ENCODE data around the gene PPP1R27.

The PPP1R27 gene

GRCh38 chr17:81860756-81861568 is 26.1 kb upstream of the PPP1R27 start:
- DNase-seq: peak; percentile 100

GRCh38 chr17:81859906-81860755 is 25.3 kb upstream of the PPP1R27 start, which contains the start of gene P4HB:
Gene P4HB (minus strand): TSS chr17:81860535. CDS start chr17:81860471, 64 bp downstream.
- DNase-seq: peak in 2 of 4 experiments; percentile 31 to 46

DNA sequence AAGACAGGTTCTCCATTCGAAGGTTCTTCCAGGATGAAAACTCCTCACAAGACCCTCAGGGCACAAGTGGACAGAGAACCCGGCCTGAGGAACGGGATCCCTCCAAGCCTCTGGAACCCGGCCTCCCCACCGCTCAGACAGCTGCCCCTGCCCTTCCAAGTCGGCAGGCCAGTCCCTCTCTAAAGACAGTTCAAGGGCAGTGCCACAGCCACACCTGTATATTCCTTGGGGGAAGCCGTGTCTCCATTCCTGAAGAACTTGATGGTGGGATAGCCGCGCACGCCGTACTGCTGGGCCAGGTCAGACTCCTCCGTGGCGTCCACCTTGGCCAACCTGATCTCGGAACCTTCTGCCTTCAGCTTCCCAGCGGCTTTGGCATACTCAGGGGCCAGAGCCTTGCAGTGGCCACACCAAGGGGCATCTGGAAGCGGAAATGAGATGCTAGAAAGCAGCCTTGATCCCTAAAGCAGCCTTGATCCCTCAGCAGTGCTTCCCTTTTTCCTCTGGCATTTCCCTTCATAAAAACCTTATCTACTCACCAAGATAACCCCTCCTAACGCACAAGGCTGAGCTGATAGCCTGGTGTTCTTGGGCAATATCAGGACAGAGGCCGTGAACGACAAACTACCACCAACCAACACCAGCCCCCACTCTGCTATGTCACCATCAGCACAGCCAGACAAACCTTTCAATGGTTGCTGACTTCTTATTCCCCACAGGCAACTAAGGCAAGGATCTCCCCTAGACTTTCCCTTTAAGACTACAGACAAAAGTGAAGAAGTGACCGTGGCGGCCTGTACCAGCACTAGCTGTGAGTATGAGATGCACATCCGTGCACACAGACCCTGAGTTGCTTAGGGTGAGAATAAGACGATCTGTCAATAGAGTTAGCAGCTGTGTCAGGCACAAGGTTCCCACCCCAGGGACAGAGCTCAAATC is 24.4 kb upstream of the PPP1R27 start:
- peak in 3 of 4 experiments; percentile 25 to 43 (median 36) for DNase-seq

DNA sequence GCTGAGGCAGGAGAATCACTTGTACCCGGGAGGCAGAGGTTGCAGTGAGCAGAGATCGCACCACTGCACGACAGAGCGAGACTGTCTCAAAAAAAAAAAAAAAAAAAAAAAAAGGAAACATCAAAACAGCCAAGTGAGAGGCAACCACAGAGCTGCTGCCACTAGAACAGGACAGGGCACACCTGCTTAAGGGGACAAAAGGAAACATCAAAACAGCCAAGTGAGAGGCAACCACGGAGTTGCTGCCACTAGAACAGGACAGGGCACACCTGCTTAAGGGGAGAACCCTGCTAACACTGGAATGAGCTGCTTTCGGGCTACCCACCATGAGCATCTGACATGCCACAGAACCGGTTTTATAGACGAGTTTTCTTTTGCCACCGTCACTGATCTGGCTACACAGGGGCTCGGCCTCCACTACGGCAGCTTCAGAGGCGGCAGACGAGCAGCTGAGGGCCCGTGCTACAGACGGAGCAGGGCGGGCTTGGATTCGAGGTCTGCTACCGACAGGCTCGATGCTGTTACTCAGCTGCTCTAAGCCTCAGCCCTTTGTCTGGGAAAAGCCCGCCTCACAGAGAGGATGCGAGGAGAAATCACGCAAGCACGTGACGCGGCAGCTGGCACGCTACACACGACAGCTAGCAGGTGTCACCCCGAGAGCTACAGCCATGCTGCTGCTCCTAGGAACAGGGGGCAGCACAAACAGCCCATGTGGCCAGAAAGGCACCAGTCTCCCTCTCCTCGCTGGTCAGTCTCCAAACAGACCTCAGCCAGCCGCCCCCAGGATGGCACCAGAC is 23.5 kb upstream of the PPP1R27 start:
- no peak for DNase-seq

- DNase-seq: no peak
Measured at GRCh38 chr17:81854974-81855774, 20.3 kb upstream of the PPP1R27 start.

DNA sequence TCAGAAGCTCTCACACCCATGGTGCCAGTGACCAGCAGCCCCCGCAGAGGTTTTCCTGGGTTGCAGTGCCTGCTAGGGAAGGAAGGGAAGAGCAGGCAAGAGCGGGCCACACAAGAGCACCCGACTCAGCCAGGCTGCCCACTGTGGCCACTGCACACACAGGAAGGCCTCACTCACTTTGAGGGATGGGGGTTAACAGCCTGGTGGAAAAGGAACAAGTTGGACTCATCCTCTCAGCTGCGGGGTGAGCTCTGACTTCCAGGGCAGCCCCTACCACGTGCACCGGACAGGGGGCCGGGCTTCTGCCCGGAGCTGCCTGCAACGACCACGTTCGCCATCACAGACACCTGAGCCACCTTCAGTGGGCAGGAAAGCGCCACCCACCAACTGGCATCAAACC is 17.4 kb upstream of the PPP1R27 start:
- DNase-seq: no peak

DNA sequence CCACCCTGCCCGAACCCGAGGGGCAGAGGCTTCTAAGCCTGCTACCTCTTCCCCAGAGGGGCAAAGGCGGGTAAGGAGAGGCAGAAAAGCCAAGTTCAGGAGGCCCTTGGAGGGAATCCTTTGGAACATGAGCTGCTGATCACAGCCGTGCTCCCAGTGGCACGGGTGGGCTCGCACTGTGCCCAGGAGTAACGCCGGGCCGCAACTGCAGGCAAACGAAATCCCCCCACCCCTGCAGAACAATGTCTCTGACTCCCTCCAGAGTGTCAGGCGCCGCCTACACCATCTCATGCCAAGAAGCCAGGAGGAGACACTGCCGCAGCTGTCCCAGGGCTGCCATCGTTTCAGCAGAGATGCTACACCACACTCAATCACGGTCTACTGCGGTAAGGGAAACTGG is 16.6 kb upstream of the PPP1R27 start:
- DNase-seq: no peak

- no peak for DNase-seq
Measured at GRCh38 chr17:81849457-81849856, 14.6 kb upstream of the PPP1R27 start.

- no peak for DNase-seq
Measured at GRCh38 chr17:81846743-81847689, 12.2 kb upstream of the PPP1R27 start.

DNA sequence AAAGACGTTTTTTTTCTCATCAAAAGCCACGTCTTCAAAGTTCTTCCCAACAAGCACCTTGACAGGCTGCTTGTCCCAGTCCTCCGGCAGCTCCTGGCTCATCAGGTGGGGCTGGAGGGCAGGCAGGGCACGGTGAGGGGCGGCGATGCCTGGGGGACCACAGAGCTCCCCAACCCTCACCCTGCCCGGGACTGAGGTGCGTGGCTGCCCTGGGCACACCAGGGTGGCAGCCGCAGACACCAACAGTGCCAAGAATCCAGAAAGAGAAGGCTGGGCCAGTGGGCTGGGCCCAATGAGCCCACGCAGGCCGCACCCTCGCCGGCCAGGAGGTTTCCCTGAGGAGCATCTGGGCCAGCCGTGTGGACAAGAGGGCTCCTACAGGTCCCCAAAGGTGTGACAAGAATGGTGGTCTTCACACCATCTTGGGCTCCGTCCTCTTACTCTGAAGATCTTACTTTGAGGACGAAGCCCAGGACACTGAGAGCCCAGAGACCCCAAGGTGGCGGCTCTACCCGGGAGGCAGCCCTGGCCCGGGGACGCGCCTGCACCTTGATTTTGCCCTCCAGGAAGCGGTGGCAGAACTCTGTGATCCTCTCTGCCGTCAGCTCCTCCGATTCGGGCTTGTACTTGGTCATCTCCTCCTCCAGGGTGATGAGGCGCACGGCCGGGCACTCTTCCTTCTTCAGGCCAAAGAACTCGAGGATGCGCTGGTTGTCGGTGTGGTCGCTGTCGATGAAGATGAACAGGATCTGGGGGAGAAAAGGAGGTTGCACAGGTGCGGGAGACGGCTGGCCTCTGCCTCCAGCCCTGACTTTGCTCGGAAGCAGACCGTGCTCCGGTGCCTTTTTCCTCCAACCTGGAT is 11.3 kb upstream of the PPP1R27 start:
- no peak for DNase-seq

GRCh38 chr17:81845361-81845760 is 10.5 kb upstream of the PPP1R27 start:
- DNase-seq: no peak

- no peak for DNase-seq
Measured at GRCh38 chr17:81844887-81845286, 10.0 kb upstream of the PPP1R27 start.

DNA sequence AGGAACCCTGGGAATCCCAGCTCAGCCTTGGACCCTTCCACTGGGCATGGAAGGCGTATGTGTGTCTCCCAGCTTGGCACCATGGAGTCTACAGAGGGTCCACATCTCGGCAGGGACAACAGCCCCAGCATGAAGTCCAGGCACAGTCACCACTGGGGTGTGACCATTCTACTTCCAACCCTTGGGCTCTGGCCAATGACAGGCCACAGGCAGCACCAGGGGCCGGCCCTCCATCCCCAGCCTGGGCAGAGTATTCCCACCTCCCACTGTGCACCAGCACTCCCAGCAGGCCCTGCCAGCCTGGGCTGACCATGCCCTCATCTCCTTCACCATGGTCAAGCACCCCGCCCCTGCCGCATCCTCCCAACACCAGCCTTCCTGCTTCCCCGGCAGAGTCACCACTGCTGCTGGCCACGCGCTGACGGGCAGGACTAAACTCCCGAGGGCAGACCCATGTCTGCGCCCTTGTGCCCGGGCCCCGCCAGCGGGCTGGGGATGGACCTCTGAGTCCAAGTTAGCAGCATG is 9.5 kb upstream of the PPP1R27 start:
- DNase-seq: no peak

DNA sequence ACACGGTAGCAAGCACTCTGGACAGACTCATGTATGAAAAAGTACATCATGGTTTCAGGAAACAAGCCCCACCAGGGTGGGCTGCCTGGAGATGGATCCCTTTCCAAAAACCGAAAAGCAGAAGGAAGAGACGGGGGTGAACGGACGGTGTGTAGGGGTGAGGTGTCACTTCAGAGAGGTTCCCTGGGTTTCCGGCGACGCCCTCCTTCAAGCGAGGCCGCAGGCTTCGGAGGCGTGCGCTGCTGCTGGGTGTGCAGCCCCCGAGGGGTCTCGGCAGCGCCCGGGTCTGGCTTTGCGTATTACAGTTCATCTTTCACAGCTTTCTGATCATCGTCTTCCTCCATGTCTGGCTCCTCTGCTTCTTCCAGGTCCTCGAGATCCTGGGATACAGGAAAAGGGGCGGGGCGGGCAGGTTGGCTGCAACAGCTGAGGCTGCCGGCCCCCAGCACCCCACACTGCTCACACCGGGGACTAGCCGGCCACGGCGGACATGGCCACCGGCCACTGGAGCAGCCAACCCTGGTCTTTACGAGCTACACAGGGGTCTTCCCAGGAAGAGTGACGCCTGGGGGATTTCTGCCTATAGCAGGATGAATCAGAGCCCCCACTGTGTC is 9.0 kb upstream of the PPP1R27 start:
- no peak for DNase-seq

DNA sequence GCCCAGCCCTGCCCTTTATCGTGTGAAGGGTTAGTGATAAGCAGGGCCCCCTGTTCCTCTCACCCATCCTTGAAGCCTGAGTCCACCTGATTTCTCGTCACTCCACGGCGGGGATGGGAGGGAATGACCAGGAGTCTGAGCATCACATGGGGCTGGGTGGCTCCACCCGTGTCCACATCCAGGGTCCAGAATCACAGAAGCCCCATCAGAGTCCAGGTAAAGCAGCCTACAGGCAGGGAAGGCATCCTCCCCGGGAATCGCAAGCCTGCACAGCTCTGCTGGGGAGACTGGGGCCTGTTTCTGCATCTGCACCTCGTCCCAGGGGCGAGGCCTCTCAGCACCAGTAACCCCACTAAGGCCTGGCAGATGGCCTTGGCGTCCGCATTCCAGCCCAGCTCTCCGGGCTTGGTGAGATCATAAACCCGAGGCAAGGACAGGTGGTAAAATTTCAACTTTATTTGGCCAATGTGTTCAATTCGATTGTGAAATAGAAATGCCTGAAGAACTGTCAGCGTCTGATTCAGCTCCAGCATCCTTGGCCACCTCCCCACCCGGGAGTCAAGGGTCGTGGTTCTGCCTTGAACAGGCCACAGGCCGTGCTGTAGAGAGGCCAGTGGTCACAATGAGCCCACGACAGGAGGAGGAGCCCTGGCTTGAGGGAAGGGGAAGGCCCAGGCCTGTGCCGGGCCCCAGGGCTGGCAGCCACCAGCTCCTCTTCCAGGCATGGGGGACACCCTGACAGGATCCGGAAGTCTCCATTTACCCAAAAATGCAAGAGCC is 8.1 kb upstream of the PPP1R27 start:
- DNase-seq: no peak

- DNase-seq: no peak
Measured at GRCh38 chr17:81842378-81842724, 7.5 kb upstream of the PPP1R27 start.

GRCh38 chr17:81841866-81842265 is 7.0 kb upstream of the PPP1R27 start:
- DNase-seq: no peak
